ENCODE results near the gene PIP4K2B.
"Not testable (repeated sequence)": the region's sequence is repeated elsewhere in the genome, so short reads cannot be mapped to it uniquely, and the experiment has no call there.

PIP4K2B gene

GRCh38 chr17:38727736-38728135 lies 71.6 kb downstream of the PIP4K2B start:
- TF ChIP-seq CTCF (IDR thresholded peaks at IDR 0.05; ENCODE audit: borderline replicate concordance, insufficient read depth, low read depth, low read length) = no peak
- no peak overlapping the region for H3K4me3 ChIP-seq (ENCODE audit: low read depth, low read length)

- not testable (repeated sequence) for H3K4me3 ChIP-seq (ENCODE audit: low read depth, low read length)
These were observed 73.2 kb downstream of the PIP4K2B start for GRCh38 chr17:38726145-38726544.

GRCh38 chr17:38725066-38725465 lies 74.3 kb downstream of the PIP4K2B start:
- TF ChIP-seq CTCF (IDR thresholded peaks at IDR 0.05; ENCODE audit: borderline replicate concordance, insufficient read depth, low read depth, low read length) = no peak
- no peak overlapping the region for H3K4me3 ChIP-seq (ENCODE audit: low read depth, low read length)

GRCh38 chr17:38724337-38724988 lies 74.9 kb downstream of the PIP4K2B start:
- no peak overlapping the region for H3K4me3 ChIP-seq (ENCODE audit: low read depth, low read length)
- TF ChIP-seq CTCF (IDR thresholded peaks at IDR 0.05; ENCODE audit: borderline replicate concordance, insufficient read depth, low read depth, low read length) = no peak

GRCh38 chr17:38721802-38722201 lies 77.6 kb downstream of the PIP4K2B start:
- TF ChIP-seq CTCF (IDR thresholded peaks at IDR 0.05; ENCODE audit: borderline replicate concordance, insufficient read depth, low read depth, low read length) = no peak
- no peak overlapping the region for H3K4me3 ChIP-seq (ENCODE audit: low read depth, low read length)

GRCh38 chr17:38720941-38721340 lies 78.4 kb downstream of the PIP4K2B start:
- no peak for TF ChIP-seq CTCF (IDR thresholded peaks at IDR 0.05; ENCODE audit: borderline replicate concordance, insufficient read depth, low read depth, low read length)
- H3K4me3 ChIP-seq (ENCODE audit: low read depth, low read length) = no peak overlapping the region

GRCh38 chr17:38719943-38720641 lies 79.3 kb downstream of the PIP4K2B start:
- no peak overlapping the region for H3K4me3 ChIP-seq (ENCODE audit: low read depth, low read length)
- TF ChIP-seq CTCF (IDR thresholded peaks at IDR 0.05; ENCODE audit: borderline replicate concordance, insufficient read depth, low read depth, low read length) = no peak

Data from GM12875 (cell line).